ENCODE measurements around the gene HMGB4. TPM values are rescaled to one million over a fixed set of nuclear protein-coding genes. Genes with fewer than 3 reads are reported as not detected.

Gene HMGB4
- total RNA-seq, 1 experiment from 2014 or later = not detected

- no peaks in the 10 kb centered on the region for H3K9me3 ChIP-seq
- ChIA-PET POLR2A (no interaction called here), CTCF (no interaction called here)
- H3K36me3 ChIP-seq (ENCODE audit: control insufficient read depth, insufficient read depth, low read length) = no peaks in the 10 kb centered on the region
- intact Hi-C loops (cut with micrococcal nuclease; ENCODE audit: unreplicated experiment) = no loop called here
- no TSS peak for BruUV-seq (replicated peaks)
- H3K27me3 ChIP-seq (replicated peaks; ENCODE audit: control insufficient read depth, insufficient read depth, low read length) = no peaks in the 10 kb centered on the region; the same call in 1 of the 2 replicates
- Mint-ChIP-seq H3K36me3 (ENCODE audit: insufficient read depth, unreplicated experiment) (no peaks in the 10 kb centered on the region), H3K9me3 (ENCODE audit: unreplicated experiment) (no peaks in the 10 kb centered on the region), H3K4me3 (ENCODE audit: unreplicated experiment) (no peak overlapping the region), H3K27ac (ENCODE audit: unreplicated experiment) (no peak overlapping the region), H3K4me1 (ENCODE audit: low read depth, unreplicated experiment) (no peaks in the 10 kb centered on the region), H3K27me3 (ENCODE audit: insufficient read depth, unreplicated experiment) (peaks cover 6% of the 10 kb centered on the region)
- no peak for DNase-seq
- TF ChIP-seq CTCF (IDR thresholded peaks at IDR 0.05; ENCODE audit: insufficient read depth in 1 of 2, low read depth in 1 of 2, low read length in 1 of 2, severe bottlenecking in 1 of 2, unreplicated experiment in 1 of 2) = no peak
- H3K4me3 ChIP-seq (ENCODE audit: low read depth, low read length) = no peak overlapping the region
- H3K4me1 ChIP-seq = no peaks in the 10 kb centered on the region
Measured at GRCh38 chr1:33878392-33878791, 14.5 kb downstream of the HMGB4 start.

GRCh38 chr1:33880305-33880704 lies 16.4 kb downstream of the HMGB4 start:
- no peak overlapping the region for H3K4me3 Mint-ChIP-seq (ENCODE audit: unreplicated experiment)
- H3K4me1 ChIP-seq = no peaks in the 10 kb centered on the region
- no peak overlapping the region for H3K27ac Mint-ChIP-seq (ENCODE audit: unreplicated experiment)
- H3K9me3 ChIP-seq = no peaks in the 10 kb centered on the region
- no peaks in the 10 kb centered on the region; the same call in 1 of the 2 replicates for H3K27me3 ChIP-seq (replicated peaks; ENCODE audit: control insufficient read depth, insufficient read depth, low read length)
- no peaks in the 10 kb centered on the region for H3K9me3 Mint-ChIP-seq (ENCODE audit: unreplicated experiment)
- no peak for DNase-seq
- no peaks in the 10 kb centered on the region for H3K36me3 Mint-ChIP-seq (ENCODE audit: insufficient read depth, unreplicated experiment)
- BruUV-seq (replicated peaks) = no TSS peak
- no peak overlapping the region for H3K4me3 ChIP-seq (ENCODE audit: low read depth, low read length)
- ChIA-PET POLR2A (no interaction called here), CTCF (no interaction called here)
- peaks cover 12% of the 10 kb centered on the region for H3K27me3 Mint-ChIP-seq (ENCODE audit: insufficient read depth, unreplicated experiment)
- H3K36me3 ChIP-seq (ENCODE audit: control insufficient read depth, insufficient read depth, low read length) = no peaks in the 10 kb centered on the region
- intact Hi-C loops (cut with micrococcal nuclease; ENCODE audit: unreplicated experiment) = no loop called here
- TF ChIP-seq CTCF (IDR thresholded peaks at IDR 0.05; ENCODE audit: insufficient read depth in 1 of 2, low read depth in 1 of 2, low read length in 1 of 2, severe bottlenecking in 1 of 2, unreplicated experiment in 1 of 2) = no peak
- no peaks in the 10 kb centered on the region for H3K4me1 Mint-ChIP-seq (ENCODE audit: low read depth, unreplicated experiment)

GRCh38 chr1:33886496-33886895 lies 22.6 kb downstream of the HMGB4 start:
- H3K9me3 ChIP-seq = no peaks in the 10 kb centered on the region
- H3K36me3 ChIP-seq (ENCODE audit: control insufficient read depth, insufficient read depth, low read length) = no peaks in the 10 kb centered on the region
- Mint-ChIP-seq H3K36me3 (ENCODE audit: insufficient read depth, unreplicated experiment) (no peaks in the 10 kb centered on the region), H3K4me3 (ENCODE audit: unreplicated experiment) (no peak overlapping the region), H3K9me3 (ENCODE audit: unreplicated experiment) (no peaks in the 10 kb centered on the region), H3K27me3 (ENCODE audit: insufficient read depth, unreplicated experiment) (peaks cover 6% of the 10 kb centered on the region), H3K27ac (ENCODE audit: unreplicated experiment) (no peak overlapping the region), H3K4me1 (ENCODE audit: low read depth, unreplicated experiment) (no peaks in the 10 kb centered on the region)
- H3K4me3 ChIP-seq (ENCODE audit: low read depth, low read length) = no peak overlapping the region
- ChIA-PET POLR2A (no interaction called here), CTCF (interaction anchor here (0.6 kb wide), 1 partner anchor 537 kb away, joined by 4 read pairs; no protein-coding TSS in a partner anchor)
- no peaks in the 10 kb centered on the region for H3K27me3 ChIP-seq (replicated peaks; ENCODE audit: control insufficient read depth, insufficient read depth, low read length)
- no peak for DNase-seq
- intact Hi-C loops (cut with micrococcal nuclease; ENCODE audit: unreplicated experiment) = no loop called here
- H3K4me1 ChIP-seq = no peaks in the 10 kb centered on the region
- BruUV-seq (replicated peaks) = no TSS peak
- no peak for TF ChIP-seq CTCF (IDR thresholded peaks at IDR 0.05; ENCODE audit: insufficient read depth in 1 of 2, low read depth in 1 of 2, low read length in 1 of 2, severe bottlenecking in 1 of 2, unreplicated experiment in 1 of 2)

All from Caco-2 (cell line).